ENCODE measurements around the gene DICER1. TPM values are rescaled to one million over a fixed set of nuclear protein-coding genes. Genes with fewer than 3 reads are reported as not detected.

DICER1 gene
- total RNA-seq, 2 experiments from 2014 or later, result 38.1 to 42.3 TPM

DNA sequence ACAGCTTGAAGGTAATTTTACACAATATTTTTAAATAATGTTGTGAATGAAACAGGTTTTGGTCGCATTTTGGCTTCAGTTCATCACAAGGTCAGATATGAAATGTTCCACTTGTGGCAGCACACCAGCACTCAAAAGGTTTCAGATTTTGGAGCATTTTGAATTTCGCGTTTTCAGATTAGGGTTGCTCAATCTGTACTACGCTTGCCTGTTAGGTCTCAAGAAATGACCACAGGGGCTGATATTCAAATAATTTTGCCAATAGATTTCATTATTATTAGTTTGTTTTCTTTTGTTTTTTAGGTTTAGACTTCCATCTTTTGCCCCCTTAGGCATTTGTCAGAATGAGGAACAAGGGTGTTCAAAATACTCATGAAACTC lies 29.8 kb downstream of the DICER1 start:
- Mint-ChIP-seq H3K9me3 (no peaks in the 10 kb centered on the region), H3K4me1 (ENCODE audit: low read depth) (peaks cover 26% of the 10 kb centered on the region), H3K4me3 (no peak overlapping the region), H3K27ac (no peak overlapping the region), H3K27me3 (ENCODE audit: low read depth) (no peaks in the 10 kb centered on the region), H3K36me3 (ENCODE audit: low read depth) (peaks cover 48% of the 10 kb centered on the region)
- intact Hi-C loops (cut with micrococcal nuclease), result no loop called here
- no peak for DNase-seq
- CTCF ChIA-PET, result no interaction called here

DNA sequence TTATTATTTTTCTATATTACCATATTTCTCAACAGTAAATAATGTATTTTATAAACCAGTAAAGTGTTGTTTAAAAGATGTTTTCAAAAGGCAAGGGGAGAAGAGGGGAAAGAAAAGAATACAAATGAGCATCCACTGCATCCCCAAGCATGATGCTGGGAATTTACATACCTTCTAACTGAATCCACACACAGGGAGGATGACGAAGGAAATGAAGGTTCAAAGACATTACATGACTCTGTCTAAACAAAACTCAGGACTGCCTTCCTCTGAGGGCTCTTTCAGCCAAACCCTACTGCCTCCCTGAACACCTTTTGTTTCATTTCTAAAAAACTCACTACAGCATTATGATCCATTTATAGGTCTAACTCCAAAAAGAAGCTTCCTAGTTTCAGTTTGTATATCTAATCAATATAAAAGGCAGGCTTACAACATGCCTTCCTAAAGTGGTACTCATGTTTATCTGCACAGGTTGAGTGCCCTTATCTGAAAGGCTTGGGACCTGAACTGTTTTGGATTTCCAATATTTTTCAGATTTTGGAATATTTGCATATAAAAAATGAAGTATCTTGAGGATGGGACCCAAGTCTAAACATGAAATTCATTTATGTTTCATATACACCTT lies 30.3 kb downstream of the DICER1 start:
- CTCF ChIA-PET, result no interaction called here

DNA sequence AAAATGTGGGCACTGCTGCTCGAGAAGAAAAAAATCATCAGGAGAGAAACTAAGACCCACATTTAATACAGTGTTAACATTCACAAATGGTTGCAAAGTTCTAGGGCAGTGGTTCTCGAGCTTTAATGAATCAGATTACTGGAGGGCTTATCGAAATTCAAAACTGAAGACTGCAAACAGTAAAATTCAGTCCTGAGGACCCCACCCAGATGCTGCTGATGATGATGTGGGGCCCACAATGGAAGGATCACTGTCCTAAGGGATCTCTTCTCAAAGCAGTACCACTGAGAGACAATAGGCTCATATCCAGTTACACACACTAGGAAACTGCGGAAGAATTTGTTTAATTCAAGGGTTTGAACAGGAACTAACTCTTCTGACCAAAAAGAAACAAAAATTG lies 31.4 kb downstream of the DICER1 start:
- intact Hi-C loops (cut with micrococcal nuclease), result no loop called here
- Mint-ChIP-seq H3K9me3 (no peaks in the 10 kb centered on the region), H3K4me3 (no peak overlapping the region), H3K27me3 (ENCODE audit: low read depth) (no peaks in the 10 kb centered on the region), H3K4me1 (ENCODE audit: low read depth) (peaks cover 22% of the 10 kb centered on the region), H3K36me3 (ENCODE audit: low read depth) (peaks cover 48% of the 10 kb centered on the region), H3K27ac (no peak overlapping the region)
- no peak for DNase-seq
- CTCF ChIA-PET, result no interaction called here

More for the DNA sequence above, 30.3 kb downstream of the DICER1 start:
- H3K4me3 Mint-ChIP-seq, result no peak overlapping the region
- no peaks in the 10 kb centered on the region for H3K27me3 Mint-ChIP-seq (ENCODE audit: low read depth)
- peaks cover 24% of the 10 kb centered on the region for H3K4me1 Mint-ChIP-seq (ENCODE audit: low read depth)
- intact Hi-C loops (cut with micrococcal nuclease), result no loop called here
- no peak for DNase-seq
- H3K27ac Mint-ChIP-seq, result no peak overlapping the region
- no peaks in the 10 kb centered on the region for H3K9me3 Mint-ChIP-seq
- H3K36me3 Mint-ChIP-seq (ENCODE audit: low read depth), result peaks cover 51% of the 10 kb centered on the region

DNA sequence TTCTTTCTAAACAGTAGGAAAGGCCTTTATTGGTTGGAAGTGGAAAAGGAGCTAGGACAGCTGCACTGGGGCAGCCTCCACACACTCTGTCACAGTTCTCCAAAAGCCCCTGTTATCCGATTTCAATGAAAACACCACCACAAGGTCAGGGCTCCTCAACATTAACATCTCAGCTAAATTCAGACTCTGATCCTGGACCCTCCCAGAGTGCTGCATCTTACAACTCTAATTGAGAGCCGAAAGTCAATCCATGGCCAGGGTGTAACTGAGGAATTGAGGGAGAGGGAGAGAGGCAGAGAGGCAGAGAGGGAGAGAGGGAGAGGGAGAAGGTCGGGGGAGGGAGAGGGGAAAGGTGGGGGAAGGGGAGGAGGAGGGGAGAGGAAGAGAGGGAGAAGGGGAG lies 32.1 kb downstream of the DICER1 start:
- H3K27me3 Mint-ChIP-seq (ENCODE audit: low read depth), result no peaks in the 10 kb centered on the region
- intact Hi-C loops (cut with micrococcal nuclease), result no loop called here
- H3K4me3 Mint-ChIP-seq, result no peak overlapping the region

DNA sequence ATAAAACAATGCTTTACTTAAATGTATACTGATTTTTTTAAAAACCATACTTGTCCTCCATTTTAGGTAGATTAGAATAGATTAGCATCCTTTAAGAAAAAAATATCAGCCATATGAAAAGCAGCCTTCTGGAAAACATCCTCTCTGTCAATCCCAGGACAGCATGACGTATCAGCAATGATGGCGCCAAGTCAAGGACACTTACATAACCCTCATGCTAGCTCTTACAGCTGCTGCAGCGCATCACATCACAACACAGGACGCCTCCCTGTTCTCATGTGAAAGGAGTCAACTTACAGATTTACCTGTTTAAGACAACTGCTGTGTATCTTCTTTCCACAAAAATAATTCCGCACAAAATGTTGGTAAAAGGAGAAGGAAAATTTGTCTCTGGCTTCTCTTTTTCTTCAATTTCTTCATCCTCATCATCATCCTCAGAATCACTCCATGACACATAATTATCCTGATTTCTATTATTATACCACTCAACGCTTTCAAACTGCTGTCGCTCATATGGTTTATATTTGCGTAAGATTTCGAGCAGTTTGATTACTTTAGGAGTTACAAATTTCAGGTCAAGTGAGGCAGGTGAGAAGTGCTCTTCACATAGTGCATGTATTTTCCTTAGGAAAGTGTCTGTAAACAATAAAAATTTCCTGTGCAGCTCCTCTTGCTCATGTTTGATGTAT lies 33.3 kb downstream of the DICER1 start:
- Mint-ChIP-seq H3K27ac (no peak overlapping the region), H3K4me1 (ENCODE audit: low read depth) (peaks cover 15% of the 10 kb centered on the region), H3K27me3 (ENCODE audit: low read depth) (no peaks in the 10 kb centered on the region), H3K9me3 (no peaks in the 10 kb centered on the region), H3K4me3 (no peak overlapping the region), H3K36me3 (ENCODE audit: low read depth) (peaks cover 44% of the 10 kb centered on the region)
- CTCF ChIA-PET, result no interaction called here
- DNase-seq, result no peak
- intact Hi-C loops (cut with micrococcal nuclease), result loop anchor here (5.0 kb wide), 1 partner anchor 33 kb away; the partner anchor contains the start of gene DICER1

More for the DNA sequence above, 32.1 kb downstream of the DICER1 start:
- no peak for DNase-seq
- H3K27ac Mint-ChIP-seq, result no peak overlapping the region
- H3K36me3 Mint-ChIP-seq (ENCODE audit: low read depth), result peaks cover 48% of the 10 kb centered on the region
- H3K4me1 Mint-ChIP-seq (ENCODE audit: low read depth), result peaks cover 22% of the 10 kb centered on the region
- no peaks in the 10 kb centered on the region for H3K9me3 Mint-ChIP-seq
- CTCF ChIA-PET, result no interaction called here

DNA sequence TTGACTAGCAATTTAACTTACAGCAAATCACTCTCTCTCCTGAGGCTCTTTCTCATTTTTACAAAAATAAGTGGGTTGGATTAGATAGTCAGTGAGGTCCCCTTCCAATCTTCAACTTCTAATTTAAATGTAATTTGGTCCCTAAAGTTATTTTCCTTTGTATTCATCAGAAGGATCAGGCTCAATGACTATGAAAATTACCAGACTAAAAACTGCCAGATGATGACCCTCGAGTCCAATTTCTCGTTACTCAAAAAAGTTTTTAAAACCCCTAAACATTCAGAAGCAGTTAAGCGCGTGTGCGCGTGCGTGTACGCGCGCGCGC lies 34.7 kb downstream of the DICER1 start:
- no peak overlapping the region for H3K4me3 Mint-ChIP-seq
- intact Hi-C loops (cut with micrococcal nuclease), result loop anchor here (5.0 kb wide), 1 partner anchor 35 kb away; the partner anchor contains the start of gene DICER1

DNA sequence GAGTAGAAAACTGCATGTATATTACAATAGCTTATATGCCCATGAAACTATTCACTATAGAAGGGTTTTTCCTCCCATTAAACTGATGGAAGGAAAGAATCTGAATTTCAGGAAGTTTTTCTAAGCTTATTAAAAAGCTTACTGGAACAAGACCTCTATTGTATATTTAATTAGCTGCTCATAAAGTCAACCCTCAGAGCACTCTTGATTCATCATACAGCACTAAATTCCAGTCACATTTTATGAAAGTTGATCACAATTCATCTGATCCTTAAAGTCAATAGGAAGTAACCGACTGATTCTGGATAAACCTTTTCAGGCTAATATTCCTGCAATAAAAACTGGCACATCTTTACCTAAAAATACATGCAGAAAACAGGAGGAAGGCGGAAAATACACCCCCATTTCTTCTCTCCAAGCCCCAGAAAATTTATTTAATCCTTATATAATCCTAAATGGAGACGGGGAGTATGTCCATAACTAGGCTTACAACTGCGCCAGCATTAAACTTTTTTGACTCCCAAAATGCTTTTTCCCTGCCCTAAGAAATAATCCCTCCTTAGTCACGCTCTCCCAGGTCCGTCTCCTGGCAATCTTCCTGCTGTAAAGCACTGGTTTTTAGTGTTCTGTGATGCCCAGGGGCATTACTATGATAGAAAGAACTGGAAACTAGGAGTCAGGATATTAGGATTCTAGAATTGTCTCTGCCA lies 35.3 kb downstream of the DICER1 start:
- no peak overlapping the region for H3K4me3 Mint-ChIP-seq
- no peak for DNase-seq
- no peaks in the 10 kb centered on the region for H3K9me3 Mint-ChIP-seq
- H3K27me3 Mint-ChIP-seq (ENCODE audit: low read depth), result no peaks in the 10 kb centered on the region
- peaks cover 39% of the 10 kb centered on the region for H3K36me3 Mint-ChIP-seq (ENCODE audit: low read depth)
- no peak overlapping the region for H3K27ac Mint-ChIP-seq
- intact Hi-C loops (cut with micrococcal nuclease), result loop anchor here (5.0 kb wide), 1 partner anchor 35 kb away; the partner anchor contains the start of gene DICER1
- H3K4me1 Mint-ChIP-seq (ENCODE audit: low read depth), result peaks cover 3% of the 10 kb centered on the region
- CTCF ChIA-PET, result no interaction called here

More for the DNA sequence above, 34.7 kb downstream of the DICER1 start:
- H3K27me3 Mint-ChIP-seq (ENCODE audit: low read depth), result no peaks in the 10 kb centered on the region
- H3K36me3 Mint-ChIP-seq (ENCODE audit: low read depth), result peaks cover 39% of the 10 kb centered on the region
- peaks cover 3% of the 10 kb centered on the region for H3K4me1 Mint-ChIP-seq (ENCODE audit: low read depth)
- no peaks in the 10 kb centered on the region for H3K9me3 Mint-ChIP-seq
- CTCF ChIA-PET, result no interaction called here
- no peak overlapping the region for H3K27ac Mint-ChIP-seq
- DNase-seq, result no peak

DNA sequence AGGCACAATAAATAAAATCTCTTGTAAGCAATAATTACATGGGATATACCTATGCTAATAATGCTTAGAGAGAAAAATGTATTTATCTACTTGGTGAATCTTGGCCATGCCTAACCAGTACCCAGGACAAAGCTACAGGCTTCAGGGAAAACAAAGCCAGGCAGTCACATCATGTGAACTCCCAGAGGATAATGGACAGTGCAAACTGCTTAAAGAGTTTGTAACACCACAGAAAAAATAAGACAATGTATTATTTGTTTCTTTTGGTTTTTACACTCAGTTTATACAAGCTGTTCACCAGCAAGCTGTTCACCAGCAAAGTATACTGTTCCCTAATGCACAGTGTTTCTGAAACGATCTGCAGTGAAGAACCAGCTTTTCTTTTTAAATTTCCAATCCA lies 38.0 kb downstream of the DICER1 start:
- CTCF ChIA-PET, result interaction anchor here (0.9 to 1.4 kb wide), 2 partner anchors 17 to 242 kb away, joined by 3 read pairs; no protein-coding TSS in a partner anchor
- Mint-ChIP-seq H3K9me3 (no peaks in the 10 kb centered on the region), H3K4me1 (ENCODE audit: low read depth) (no peaks in the 10 kb centered on the region), H3K27ac (no peak overlapping the region), H3K36me3 (ENCODE audit: low read depth) (peaks cover 36% of the 10 kb centered on the region), H3K27me3 (ENCODE audit: low read depth) (no peaks in the 10 kb centered on the region), H3K4me3 (no peak overlapping the region)
- intact Hi-C loops (cut with micrococcal nuclease), result no loop called here
- DNase-seq, result no peak

DNA sequence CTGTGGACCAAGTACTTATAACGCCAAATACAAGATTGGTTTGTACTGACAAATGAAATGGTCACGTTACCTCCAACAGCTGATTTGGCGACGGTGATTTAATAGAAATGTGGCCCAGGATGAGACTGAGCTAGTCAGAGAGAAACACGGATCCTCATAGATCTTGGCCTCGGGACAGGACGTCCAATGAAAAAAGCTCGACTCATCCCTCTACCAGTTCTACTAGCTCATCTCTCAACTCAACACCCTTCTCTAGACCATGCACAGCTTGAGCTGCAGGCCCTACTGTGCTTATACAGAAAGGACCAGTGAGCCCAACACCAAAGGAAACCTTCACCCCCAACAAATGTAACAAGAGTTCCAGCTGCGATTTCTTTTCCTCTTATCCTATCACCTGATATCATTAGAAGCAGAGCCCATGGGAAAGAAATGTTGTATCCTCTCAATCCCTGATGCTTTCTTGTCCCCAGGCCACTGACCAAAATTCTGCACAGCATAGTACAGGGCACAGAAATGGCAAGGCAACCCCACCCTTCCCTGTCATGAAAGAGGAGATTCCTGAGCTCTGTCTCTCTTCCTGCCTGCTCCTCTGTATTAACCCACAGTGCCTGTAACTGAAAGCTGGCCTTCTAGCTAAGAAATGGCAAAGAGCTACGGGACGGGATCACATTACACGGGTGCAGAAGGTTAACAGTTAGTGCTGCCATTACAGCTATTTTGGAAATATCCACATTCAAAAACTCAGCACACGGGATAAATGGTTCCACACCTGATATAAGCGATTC lies 39.2 kb downstream of the DICER1 start:
- Mint-ChIP-seq H3K4me1 (ENCODE audit: low read depth) (peaks cover 3% of the 10 kb centered on the region), H3K4me3 (no peak overlapping the region), H3K9me3 (no peaks in the 10 kb centered on the region), H3K27me3 (ENCODE audit: low read depth) (no peaks in the 10 kb centered on the region), H3K36me3 (ENCODE audit: low read depth) (peaks cover 31% of the 10 kb centered on the region), H3K27ac (no peak overlapping the region)
- CTCF ChIA-PET, result interaction anchor here (0.5 to 1.4 kb wide), 3 partner anchors 16 to 244 kb away, joined by 3 read pairs; no protein-coding TSS in a partner anchor
- no peak for DNase-seq
- intact Hi-C loops (cut with micrococcal nuclease), result no loop called here

DNA sequence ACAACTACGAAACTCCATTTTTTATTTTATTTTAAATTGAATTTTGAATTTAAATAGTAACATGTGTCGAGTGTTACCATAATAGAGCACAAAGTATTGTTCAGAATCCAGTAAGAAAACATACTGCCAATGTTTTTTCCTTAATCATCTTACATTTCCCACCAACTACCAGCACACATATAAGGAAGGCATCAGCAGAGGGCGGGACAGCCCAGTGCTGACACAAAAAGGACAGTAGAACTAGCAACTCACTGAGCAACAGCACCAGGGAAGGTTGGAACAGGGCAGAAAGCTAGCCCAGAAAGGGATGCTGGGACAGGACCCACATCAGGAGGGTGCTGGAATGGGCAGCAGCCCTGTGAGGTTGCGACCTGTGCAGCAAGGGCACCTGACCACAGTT lies 43.9 kb downstream of the DICER1 start:
- Mint-ChIP-seq H3K27ac (no peak overlapping the region), H3K9me3 (no peaks in the 10 kb centered on the region), H3K27me3 (ENCODE audit: low read depth) (no peaks in the 10 kb centered on the region), H3K4me3 (no peak overlapping the region), H3K36me3 (ENCODE audit: low read depth) (peaks cover 25% of the 10 kb centered on the region), H3K4me1 (ENCODE audit: low read depth) (peaks cover 3% of the 10 kb centered on the region)
- CTCF ChIA-PET, result interaction anchor here (0.6 kb wide), 1 partner anchor 21 kb away, joined by 3 read pairs; no protein-coding TSS in a partner anchor
- intact Hi-C loops (cut with micrococcal nuclease), result no loop called here
- no peak for DNase-seq

DNA sequence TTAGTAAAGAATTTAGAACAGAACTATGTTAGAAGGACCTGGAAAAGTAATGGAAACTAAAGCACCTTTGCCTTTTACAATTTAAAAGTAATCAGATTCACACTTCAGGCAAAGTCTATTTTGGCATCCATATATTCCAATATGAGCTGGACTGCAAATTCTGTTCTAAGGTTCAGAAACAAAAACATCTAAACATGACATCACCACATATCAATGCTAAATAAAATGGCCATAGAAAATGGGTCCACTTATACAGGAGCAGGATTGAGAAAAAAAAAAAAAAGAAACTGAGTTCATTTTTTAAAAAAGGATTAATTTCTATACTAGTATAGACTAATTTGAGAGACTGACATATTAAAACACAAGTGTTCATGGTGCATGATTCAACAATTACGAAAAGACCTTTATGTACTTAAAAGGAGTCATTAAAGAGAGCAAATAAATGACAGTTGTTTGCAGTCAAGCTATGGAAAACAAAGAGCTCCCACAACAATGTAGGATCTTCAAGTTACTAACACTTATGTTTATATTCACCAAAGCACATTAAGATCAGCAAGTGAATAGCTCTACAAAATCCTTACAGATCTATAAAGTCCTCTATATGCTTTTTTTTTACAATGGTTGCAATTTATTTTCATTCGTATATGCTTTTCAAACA lies 45.7 kb downstream of the DICER1 start:
- CTCF ChIA-PET, result interaction anchor here (0.6 to 1.2 kb wide), 3 partner anchors 41 to 571 kb away, joined by 3 to 5 read pairs (median 3); no protein-coding TSS in a partner anchor
- Mint-ChIP-seq H3K4me1 (ENCODE audit: low read depth) (peaks cover 3% of the 10 kb centered on the region), H3K4me3 (no peak overlapping the region)

DNA sequence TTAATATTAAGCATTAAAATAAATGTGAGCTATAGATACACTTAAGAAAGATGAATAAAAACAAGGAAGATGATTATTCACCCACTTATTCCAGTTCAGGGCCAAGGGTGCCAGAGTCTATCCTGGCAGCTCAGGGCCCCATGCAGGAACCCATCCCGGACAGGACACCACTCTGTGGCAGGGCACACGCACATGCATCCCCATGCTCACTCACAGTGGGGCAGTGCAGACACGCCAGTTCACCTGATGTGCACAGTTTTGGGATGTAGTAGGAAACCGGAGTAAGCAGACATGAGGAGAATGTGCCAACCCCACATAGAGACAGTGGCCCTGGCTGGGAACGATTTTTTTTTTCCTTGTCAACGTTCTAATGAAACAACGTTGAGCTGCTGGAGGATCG lies 47.2 kb downstream of the DICER1 start:
- H3K27me3 Mint-ChIP-seq (ENCODE audit: low read depth), result no peaks in the 10 kb centered on the region
- H3K27ac Mint-ChIP-seq, result no peak overlapping the region

More for the DNA sequence above, 45.7 kb downstream of the DICER1 start:
- intact Hi-C loops (cut with micrococcal nuclease), result no loop called here
- H3K27me3 Mint-ChIP-seq (ENCODE audit: low read depth), result no peaks in the 10 kb centered on the region
- no peaks in the 10 kb centered on the region for H3K9me3 Mint-ChIP-seq
- H3K27ac Mint-ChIP-seq, result no peak overlapping the region
- H3K36me3 Mint-ChIP-seq (ENCODE audit: low read depth), result peaks cover 32% of the 10 kb centered on the region
- DNase-seq, result no peak

More for the DNA sequence above, 47.2 kb downstream of the DICER1 start:
- Mint-ChIP-seq H3K9me3 (no peaks in the 10 kb centered on the region), H3K4me3 (no peak overlapping the region), H3K4me1 (ENCODE audit: low read depth) (peaks cover 3% of the 10 kb centered on the region), H3K36me3 (ENCODE audit: low read depth) (peaks cover 30% of the 10 kb centered on the region)
- CTCF ChIA-PET, result no interaction called here
- intact Hi-C loops (cut with micrococcal nuclease), result no loop called here
- no peak for DNase-seq

Data from activated naive CD4-positive, alpha-beta T cell treated with anti-CD3 and anti-CD28 coated beads for 36 hours (primary cell).